H9 (cell line): Measurements from ENCODE around the gene B3GNT7. TPM values are rescaled to one million over a fixed set of nuclear protein-coding genes. Genes with fewer than 3 reads are reported as not detected.

ENCODE experiments used
- DNase-seq: peaks from one replicate; pipeline ENCODE4 v3.0.0-alpha.2; 2017
- H2AFZ ChIP-seq: one replicate; pipeline ENCODE4 v1.6.1; 2013; ENCODE audit warnings: mild to moderate bottlenecking, low read length, control low read depth, moderate library complexity
- H2AK5ac ChIP-seq: 2 replicates; pipeline ENCODE4 v1.6.1; 2013; ENCODE audit warnings: low read length, control low read depth, mixed read lengths; ENCODE audit not compliant: insufficient read length
- H2BK120ac ChIP-seq: one replicate; pipeline ENCODE4 v1.6.1; 2013; ENCODE audit warnings: low read depth, mild to moderate bottlenecking, low read length, control low read depth, inconsistent platforms; ENCODE audit not compliant: poor library complexity, severe bottlenecking
- H2BK12ac ChIP-seq: 2 replicates; pipeline ENCODE4 v1.6.1; 2013; ENCODE audit warnings: low read length, control low read depth, mixed read lengths, low read depth; ENCODE audit not compliant: insufficient read length
- H2BK15ac ChIP-seq: 2 replicates; pipeline ENCODE4 v1.6.1; 2013; ENCODE audit warnings: low read depth, low read length, control low read depth
- H2BK20ac ChIP-seq: one replicate; pipeline ENCODE4 v1.6.1; 2013; ENCODE audit warnings: low read depth, mild to moderate bottlenecking, low read length, control low read depth, inconsistent platforms; ENCODE audit not compliant: poor library complexity, severe bottlenecking
- H2BK5ac ChIP-seq: 2 replicates; pipeline ENCODE4 v1.6.1; 2013; ENCODE audit warnings: low read length, control low read depth, mixed read lengths; ENCODE audit not compliant: insufficient read length
- H3K14ac ChIP-seq: 2 replicates; pipeline ENCODE4 v1.6.1; 2013; ENCODE audit warnings: low read length, control low read depth; ENCODE audit not compliant: insufficient read depth
- H3K18ac ChIP-seq: 2 replicates; pipeline ENCODE4 v1.6.1; 2013; ENCODE audit warnings: low read depth, mild to moderate bottlenecking, mixed read lengths, low read length, control low read depth; ENCODE audit not compliant: insufficient read length
- H3K23ac ChIP-seq: 2 replicates; pipeline ENCODE4 v1.6.1; 2013; ENCODE audit warnings: low read length, control low read depth, mixed read lengths, low read depth; ENCODE audit not compliant: insufficient read length
- H3K23me2 ChIP-seq: 2 replicates; pipeline ENCODE4 v1.6.1; 2013; ENCODE audit warnings: low read depth, mild to moderate bottlenecking, mixed read lengths, low read length, control low read depth; ENCODE audit not compliant: insufficient read length, poor library complexity, severe bottlenecking
- H3K27ac ChIP-seq: 2 replicates; pipeline ENCODE4 v1.5.1; 2013; ENCODE audit warnings: low read length, control low read depth, mixed read lengths, low read depth; ENCODE audit not compliant: insufficient read length
- H3K27me3 ChIP-seq: 2 replicates; pipeline ENCODE4 v1.6.1; 2013; ENCODE audit warnings: low read length, control low read depth, inconsistent platforms; ENCODE audit not compliant: insufficient read depth
- H3K4ac ChIP-seq: 2 replicates; pipeline ENCODE4 v1.6.1; 2013; ENCODE audit warnings: low read depth, mild to moderate bottlenecking, control low read depth, inconsistent platforms, low read length, moderate library complexity
- H3K4me1 ChIP-seq: 2 replicates; pipeline ENCODE4 v1.6.1; 2013; ENCODE audit warnings: low read length, control low read depth, inconsistent platforms; ENCODE audit not compliant: insufficient read depth
- H3K4me2 ChIP-seq: 2 replicates; pipeline ENCODE4 v1.6.1; 2013; ENCODE audit warnings: low read length, control low read depth, mixed read lengths; ENCODE audit not compliant: insufficient read length, insufficient read depth
- H3K56ac ChIP-seq: 2 replicates; pipeline ENCODE4 v1.6.1; 2013; ENCODE audit warnings: low read depth, mild to moderate bottlenecking, mixed read lengths, low read length, control low read depth; ENCODE audit not compliant: insufficient read length
- H3K79me1 ChIP-seq: 2 replicates; pipeline ENCODE4 v1.6.1; 2013; ENCODE audit warnings: low read depth, mild to moderate bottlenecking, moderate library complexity, low read length, control low read depth, inconsistent platforms; ENCODE audit not compliant: insufficient read depth, poor library complexity, severe bottlenecking
- H3K79me2 ChIP-seq: 2 replicates; pipeline ENCODE4 v1.6.1; 2013; ENCODE audit warnings: low read length, control low read depth, inconsistent platforms; ENCODE audit not compliant: insufficient read depth
- H3K9ac ChIP-seq: 2 replicates; pipeline ENCODE4 v1.6.1; 2013; ENCODE audit warnings: low read length, control low read depth, mixed read lengths; ENCODE audit not compliant: insufficient read length; ENCODE audit errors: extremely low read depth
- H3K9me3 ChIP-seq: one replicate; pipeline ENCODE4 v1.6.1; 2013; ENCODE audit warnings: low read depth, low read length, inconsistent platforms; ENCODE audit not compliant: control insufficient read depth
- H3T11ph ChIP-seq: one replicate; pipeline ENCODE4 v1.6.1; 2013; ENCODE audit warnings: mild to moderate bottlenecking, low read length, control low read depth, inconsistent platforms
- H4K20me1 ChIP-seq: one replicate; pipeline ENCODE4 v1.6.1; 2013; ENCODE audit not compliant: control insufficient read depth, insufficient read length, insufficient read depth
- H4K5ac ChIP-seq: 2 replicates; pipeline ENCODE4 v1.6.1; 2013; ENCODE audit warnings: low read depth, mild to moderate bottlenecking, mixed read lengths, low read length, control low read depth; ENCODE audit not compliant: insufficient read length
- H4K8ac ChIP-seq: replicated peaks from 2 replicates; pipeline ENCODE4 v1.6.1; 2013; ENCODE audit warnings: low read length, control low read depth, mixed read lengths, low read depth; ENCODE audit not compliant: insufficient read length
- H4K91ac ChIP-seq: 2 replicates; pipeline ENCODE4 v1.6.1; 2013; ENCODE audit warnings: low read depth, mild to moderate bottlenecking, moderate library complexity, mixed read lengths, low read length, control low read depth; ENCODE audit not compliant: insufficient read length
- H3K27ac Mint-ChIP-seq, 3 experiments: 2 replicates in 2 of 3; 3 replicates in 1 of 3; pipeline ENCODE4 v1.8.0; 2020 to 2021; ENCODE audit warnings: mixed read lengths in 3 of 3, mild to moderate bottlenecking in 1 of 3, moderate library complexity in 1 of 3
- H3K27me3 Mint-ChIP-seq: 2 replicates; pipeline ENCODE4 v1.8.0; 2021; ENCODE audit warnings: low read depth, mild to moderate bottlenecking, moderate library complexity, mixed read lengths
- H3K36me3 Mint-ChIP-seq, 3 experiments: 2 replicates in 2 of 3; 3 replicates in 1 of 3; pipeline ENCODE4 v1.8.0; 2020 to 2021; ENCODE audit warnings: low read depth in 3 of 3, mixed read lengths in 3 of 3; ENCODE audit not compliant: insufficient read depth in 1 of 3
- H3K4me1 Mint-ChIP-seq, 2 experiments: 2 replicates each; pipeline ENCODE4 v1.8.0; 2020; ENCODE audit warnings: mixed read lengths in 2 of 2
- H3K4me3 Mint-ChIP-seq, 2 experiments: 2 replicates in 1 of 2; 3 replicates in 1 of 2; pipeline ENCODE4 v1.8.0; 2020 to 2021; ENCODE audit warnings: mild to moderate bottlenecking in 2 of 2, mixed read lengths in 2 of 2, moderate library complexity in 1 of 2
- H3K9me3 Mint-ChIP-seq, 2 experiments: 2 replicates in 1 of 2; 3 replicates in 1 of 2; pipeline ENCODE4 v1.8.0; 2020; ENCODE audit warnings: mild to moderate bottlenecking in 2 of 2, mixed read lengths in 2 of 2, moderate library complexity in 1 of 2
- WGBS: extraction: QIAGEN DNeasy Blood & Tissue Kit; methylation state at CpG from one replicate; pipeline ENCODE4 v1.1.7; 2013; ENCODE audit warnings: missing lambda C conversion rate, low lambda C conversion rate, mixed read lengths; ENCODE audit not compliant: insufficient read length; ENCODE audit errors: extremely low coverage; 5-methylcytosine and 5-hydroxymethylcytosine counted together
- total RNA-seq: library from RNA; stranded (reverse); gene quantifications from 2 replicates; pipeline ENCODE4 v1.2.1, GENCODE V29; 2021
- TF ChIP-seq, protein P1 (sequence below): fragments of 200-600 bp; sonication (generic); conservative IDR thresholded peaks from 3 replicates; pipeline ENCODE4 v1.8.0; 2021; ENCODE audit warnings: antibody characterized with exemption, mild to moderate bottlenecking

Gene B3GNT7
- total RNA-seq, 1 experiment from 2014 or later, result 42.2 TPM

DNA sequence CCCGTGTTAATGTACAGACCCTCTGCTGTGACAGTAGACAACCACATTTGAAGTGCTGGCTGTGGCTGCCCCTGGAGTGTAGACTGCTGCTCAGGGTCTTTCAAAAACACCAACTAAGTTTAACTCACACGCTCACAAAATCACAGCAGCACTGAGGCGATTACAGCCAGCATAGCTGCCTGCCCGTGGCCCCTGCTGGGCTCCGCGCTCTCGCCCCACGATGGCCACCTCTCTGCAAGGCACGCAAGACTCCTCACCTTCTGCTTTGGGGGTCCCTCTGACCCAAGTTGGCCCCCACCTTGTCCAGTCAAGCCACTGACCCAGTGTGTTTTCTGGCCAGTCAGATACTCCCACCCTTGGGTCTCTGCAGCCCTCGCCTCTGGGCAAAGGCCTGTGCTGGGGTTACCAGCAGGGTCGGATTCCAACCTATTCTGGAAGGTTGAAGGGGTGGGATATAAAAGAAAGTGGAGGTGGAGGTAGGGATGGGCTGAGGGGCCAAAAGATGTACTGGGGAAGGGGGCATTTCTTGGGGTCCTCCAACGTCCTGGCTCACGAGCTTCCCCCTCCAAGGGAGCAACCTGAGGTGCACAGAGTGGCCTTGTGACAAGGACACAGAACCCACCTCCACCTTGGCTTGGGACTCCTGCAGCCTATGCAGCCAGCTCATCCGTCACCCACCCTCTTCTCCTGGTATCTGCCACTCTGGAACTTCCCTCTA, 2.9 kb upstream of the B3GNT7 start:
- no peaks in the 10 kb centered on the region for H3K79me1 ChIP-seq
- peaks cover 9% of the 10 kb centered on the region for H3K23me2 ChIP-seq
- no peak overlapping the region for H3K4me2 ChIP-seq
- H3K27me3 ChIP-seq, result no peaks in the 10 kb centered on the region
- DNase-seq, result no peak
- H4K8ac ChIP-seq, result no peak overlapping the region
- H3K79me2 ChIP-seq, result no peaks in the 10 kb centered on the region; the same call in 1 of the 2 replicates
- Mint-ChIP-seq H3K27me3 (peaks cover 3% of the 10 kb centered on the region; the same call in 1 of the 2 replicates), H3K4me1 (peaks cover 45 to 53% of the 10 kb centered on the region in 2 experiments), H3K36me3 (peaks cover under 1 to 5% (median under 1%) of the 10 kb centered on the region in 3 experiments; a peak in 5 of 7 replicates), H3K4me3 (no peak overlapping the region; a peak in 1 of 5 replicates), H3K9me3 (no peaks in the 10 kb centered on the region; a peak in 1 of 5 replicates), H3K27ac (peak overlapping the region in 2 of 3 experiments; percentile 68; a peak in 3 of 7 replicates)
- no peak overlapping the region for H3K9ac ChIP-seq
- H2BK120ac ChIP-seq, result no peak overlapping the region
- no peak overlapping the region for H4K5ac ChIP-seq
- no peaks in the 10 kb centered on the region for H3K9me3 ChIP-seq
- no peak overlapping the region for H2BK20ac ChIP-seq
- no peak overlapping the region for H3T11ph ChIP-seq
- no peak overlapping the region for H2BK5ac ChIP-seq
- no peak overlapping the region for H3K4ac ChIP-seq
- no peak overlapping the region for H4K91ac ChIP-seq
- no peak overlapping the region for H2AFZ ChIP-seq
- H3K18ac ChIP-seq, result no peak overlapping the region
- H3K23ac ChIP-seq, result no peak overlapping the region
- no CpG with 5 or more reads among the region's 14 CpGs for WGBS
- no peak overlapping the region for H3K56ac ChIP-seq
- TF ChIP-seq, protein P1, sequence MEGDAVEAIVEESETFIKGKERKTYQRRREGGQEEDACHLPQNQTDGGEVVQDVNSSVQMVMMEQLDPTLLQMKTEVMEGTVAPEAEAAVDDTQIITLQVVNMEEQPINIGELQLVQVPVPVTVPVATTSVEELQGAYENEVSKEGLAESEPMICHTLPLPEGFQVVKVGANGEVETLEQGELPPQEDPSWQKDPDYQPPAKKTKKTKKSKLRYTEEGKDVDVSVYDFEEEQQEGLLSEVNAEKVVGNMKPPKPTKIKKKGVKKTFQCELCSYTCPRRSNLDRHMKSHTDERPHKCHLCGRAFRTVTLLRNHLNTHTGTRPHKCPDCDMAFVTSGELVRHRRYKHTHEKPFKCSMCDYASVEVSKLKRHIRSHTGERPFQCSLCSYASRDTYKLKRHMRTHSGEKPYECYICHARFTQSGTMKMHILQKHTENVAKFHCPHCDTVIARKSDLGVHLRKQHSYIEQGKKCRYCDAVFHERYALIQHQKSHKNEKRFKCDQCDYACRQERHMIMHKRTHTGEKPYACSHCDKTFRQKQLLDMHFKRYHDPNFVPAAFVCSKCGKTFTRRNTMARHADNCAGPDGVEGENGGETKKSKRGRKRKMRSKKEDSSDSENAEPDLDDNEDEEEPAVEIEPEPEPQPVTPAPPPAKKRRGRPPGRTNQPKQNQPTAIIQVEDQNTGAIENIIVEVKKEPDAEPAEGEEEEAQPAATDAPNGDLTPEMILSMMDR, result no peak
- no peak overlapping the region for H3K27ac ChIP-seq
- H2BK12ac ChIP-seq, result no peak overlapping the region
- H3K4me1 ChIP-seq, result no peaks in the 10 kb centered on the region; the same call in 1 of the 2 replicates
- H3K14ac ChIP-seq, result no peak overlapping the region
- H2BK15ac ChIP-seq, result no peak overlapping the region
- H2AK5ac ChIP-seq, result no peak overlapping the region
- H4K20me1 ChIP-seq, result no peaks in the 10 kb centered on the region
